WTC11 (cell line): ENCODE measurements around the gene NUDT15. TPM values are rescaled to one million over a fixed set of nuclear protein-coding genes. Genes with fewer than 3 reads are reported as not detected.

Source experiments
- ATAC-seq: fragments of 200-7000 bp; cut with Tn5 transposase; 2 replicates; pipeline ENCODE4 v1.10.0; 2021; ENCODE audit warnings: mild to moderate bottlenecking, moderate library complexity
- CTCF ChIA-PET: fragments of 300-600 bp; sonication (Branson Sonifier 250); formaldehyde crosslinking; loops from one replicate; lab custom pipeline; 2021; ENCODE audit warnings: antibody characterized with exemption; lab: Charles Lee
- POLR2A ChIA-PET: fragments of 350-600 bp; sonication (Branson Sonifier 250); formaldehyde crosslinking; loops from one replicate; lab custom pipeline; 2021; ENCODE audit warnings: antibody characterized with exemption; lab: Charles Lee
- DNase-seq: peaks from one replicate; pipeline ENCODE4 v3.0.0; 2021; ENCODE audit warnings: low spot score
- H3K27ac Mint-ChIP-seq: 2 replicates; pipeline ENCODE4 v1.8.0; 2021; ENCODE audit warnings: mixed read lengths
- H3K27me3 Mint-ChIP-seq: 2 replicates; pipeline ENCODE4 v1.8.0; 2021; ENCODE audit warnings: low read depth, mild to moderate bottlenecking, moderate library complexity, mixed read lengths
- H3K36me3 Mint-ChIP-seq: 2 replicates; pipeline ENCODE4 v1.8.0; 2021; ENCODE audit warnings: mixed read lengths
- H3K4me1 Mint-ChIP-seq: 2 replicates; pipeline ENCODE4 v1.8.0; 2022; ENCODE audit warnings: mixed read lengths
- H3K4me3 Mint-ChIP-seq: 2 replicates; pipeline ENCODE4 v1.8.0; 2021; ENCODE audit warnings: mild to moderate bottlenecking, moderate library complexity, mixed read lengths
- H3K9me3 Mint-ChIP-seq: 2 replicates; pipeline ENCODE4 v1.8.0; 2021; ENCODE audit warnings: mixed read lengths
- E2F1 ChIP-seq: sonication (generic); formaldehyde crosslinking; IDR thresholded peaks from 2 replicates; pipeline ENCODE4 v1.8.0; 2022; ENCODE audit warnings: mild to moderate bottlenecking, missing genetic modification reagents
- ESRRA ChIP-seq: sonication (generic); formaldehyde crosslinking; IDR thresholded peaks from 2 replicates; pipeline ENCODE4 v1.8.1; 2022; ENCODE audit warnings: mild to moderate bottlenecking, missing genetic modification reagents, borderline replicate concordance
- GRHL2 ChIP-seq: fragments of 250-450 bp; sonication (Bioruptor Pico); IDR thresholded peaks from 2 replicates; pipeline ENCODE4 v1.8.0; 2022; ENCODE audit warnings: mild to moderate bottlenecking, moderate library complexity; ENCODE audit not compliant: insufficient replicate concordance, severe bottlenecking
- GTF2I ChIP-seq: fragments of 250-450 bp; sonication (Bioruptor Pico); conservative IDR thresholded peaks from 2 replicates; pipeline ENCODE4 v1.4.0; 2021; ENCODE audit warnings: mild to moderate bottlenecking
- NR3C1 ChIP-seq: sonication (generic); formaldehyde crosslinking; conservative IDR thresholded peaks from 2 replicates; pipeline ENCODE4 v1.8.1; 2023; ENCODE audit warnings: low read depth, mild to moderate bottlenecking, missing genetic modification reagents
- OVOL2 ChIP-seq: fragments of 250-450 bp; sonication (Bioruptor Pico); IDR thresholded peaks from 2 replicates; pipeline ENCODE4 v1.9.0; 2021; ENCODE audit warnings: mild to moderate bottlenecking, borderline replicate concordance
- TEAD1 ChIP-seq: sonication (generic); formaldehyde crosslinking; IDR thresholded peaks from 2 replicates; pipeline ENCODE4 v1.8.0; 2022; ENCODE audit warnings: mild to moderate bottlenecking, missing genetic modification reagents
- USF2 ChIP-seq: sonication (generic); formaldehyde crosslinking; IDR thresholded peaks from 2 replicates; pipeline ENCODE4 v1.8.1; 2023; ENCODE audit warnings: mild to moderate bottlenecking, missing genetic modification reagents, moderate library complexity
- ZNF138 ChIP-seq: sonication (generic); formaldehyde crosslinking; conservative IDR thresholded peaks from 2 replicates; pipeline ENCODE4 v1.8.1; 2022; ENCODE audit warnings: mild to moderate bottlenecking, moderate library complexity, missing genetic modification reagents
- ZNF232 ChIP-seq: sonication (generic); formaldehyde crosslinking; IDR thresholded peaks from 2 replicates; pipeline ENCODE4 v1.8.0; 2022; ENCODE audit warnings: mild to moderate bottlenecking, missing genetic modification reagents
- ZNF263 ChIP-seq: sonication (generic); formaldehyde crosslinking; IDR thresholded peaks from 2 replicates; pipeline ENCODE4 v1.8.1; 2022; ENCODE audit warnings: low read depth, mild to moderate bottlenecking, moderate library complexity, missing genetic modification reagents
- ZNF396 ChIP-seq: fragments of 250-450 bp; sonication (Bioruptor Pico); IDR thresholded peaks from 2 replicates; pipeline ENCODE4 v1.8.0; 2021; ENCODE audit warnings: mild to moderate bottlenecking, moderate library complexity, borderline replicate concordance
- ZNF416 ChIP-seq: fragments of 250-450 bp; sonication (Bioruptor Pico); IDR thresholded peaks from 2 replicates; pipeline ENCODE4 v1.9.0; 2021; ENCODE audit warnings: mild to moderate bottlenecking, inconsistent platforms
- ZNF512 ChIP-seq: sonication (generic); formaldehyde crosslinking; IDR thresholded peaks from 2 replicates; pipeline ENCODE4 v1.8.1; 2022; ENCODE audit warnings: missing genetic modification reagents, borderline replicate concordance
- total RNA-seq: library from RNA; stranded (reverse); gene quantifications from 3 replicates; pipeline ENCODE4 v1.2.3, GENCODE V29; 2021
- TF ChIP-seq, protein P1 (sequence below): sonication (generic); formaldehyde crosslinking; IDR thresholded peaks from 2 replicates; pipeline ENCODE4 v1.8.1; 2023; ENCODE audit warnings: mild to moderate bottlenecking, missing genetic modification reagents
- TF ChIP-seq, protein P2 (sequence below): fragments of 250-450 bp; sonication (Bioruptor Pico); IDR thresholded peaks from 2 replicates; pipeline ENCODE4 v1.9.0; 2021; ENCODE audit warnings: mild to moderate bottlenecking
- TF ChIP-seq, protein P3 (sequence below): sonication (generic); formaldehyde crosslinking; IDR thresholded peaks from 2 replicates; pipeline ENCODE4 v1.8.0; 2023; ENCODE audit warnings: mild to moderate bottlenecking, missing genetic modification reagents
- TF ChIP-seq, protein P4 (sequence below): sonication (generic); formaldehyde crosslinking; IDR thresholded peaks from 2 replicates; pipeline ENCODE4 v1.8.1; 2023; ENCODE audit warnings: mild to moderate bottlenecking, missing genetic modification reagents, moderate library complexity

NUDT15 gene
- total RNA-seq, 1 experiment from 2014 or later: 48.8 TPM

DNA sequence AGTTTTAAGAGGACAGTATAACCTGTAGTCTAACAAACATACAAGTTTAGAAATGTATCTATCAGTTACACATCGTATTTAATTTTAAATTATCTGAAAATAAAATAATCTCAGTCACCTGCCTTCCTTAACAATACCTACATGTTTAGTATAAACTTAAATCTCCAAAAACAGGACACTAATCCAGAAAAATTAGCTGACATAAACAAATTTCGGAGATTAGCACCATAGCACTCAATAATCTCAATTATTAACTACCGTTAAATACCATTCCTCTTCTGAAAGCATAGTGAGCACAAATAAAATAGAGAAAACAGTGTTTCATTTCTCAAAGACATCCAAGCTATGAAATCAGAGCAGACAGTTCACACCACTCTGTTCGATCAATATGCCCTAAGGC lies 44.2 kb downstream of the NUDT15 start (continued):
- TF ChIP-seq, protein P1, sequence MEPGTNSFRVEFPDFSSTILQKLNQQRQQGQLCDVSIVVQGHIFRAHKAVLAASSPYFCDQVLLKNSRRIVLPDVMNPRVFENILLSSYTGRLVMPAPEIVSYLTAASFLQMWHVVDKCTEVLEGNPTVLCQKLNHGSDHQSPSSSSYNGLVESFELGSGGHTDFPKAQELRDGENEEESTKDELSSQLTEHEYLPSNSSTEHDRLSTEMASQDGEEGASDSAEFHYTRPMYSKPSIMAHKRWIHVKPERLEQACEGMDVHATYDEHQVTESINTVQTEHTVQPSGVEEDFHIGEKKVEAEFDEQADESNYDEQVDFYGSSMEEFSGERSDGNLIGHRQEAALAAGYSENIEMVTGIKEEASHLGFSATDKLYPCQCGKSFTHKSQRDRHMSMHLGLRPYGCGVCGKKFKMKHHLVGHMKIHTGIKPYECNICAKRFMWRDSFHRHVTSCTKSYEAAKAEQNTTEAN (CRISPR knock-in tag): no peak
- TF ChIP-seq TEAD1 (CRISPR knock-in tag): no peak

DNA sequence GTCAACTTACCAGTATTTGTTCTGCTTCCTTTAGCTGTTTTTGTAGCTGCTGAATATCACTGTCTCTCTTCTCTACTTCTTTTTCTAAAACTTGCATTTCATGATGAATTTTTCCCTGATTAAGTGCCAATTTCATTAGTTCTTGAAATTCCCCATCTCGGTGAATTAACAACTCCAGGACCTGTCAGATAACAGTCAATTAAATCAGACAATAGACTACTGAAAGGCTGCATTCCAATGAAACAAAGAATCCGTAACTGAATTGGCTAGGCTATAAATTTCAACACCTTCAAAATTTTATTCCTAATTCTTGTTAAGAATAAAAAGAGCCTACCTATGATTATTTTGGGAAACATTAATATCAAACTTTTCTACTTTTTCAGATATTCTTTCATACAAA lies 48.7 kb downstream of the NUDT15 start:
- ChIA-PET CTCF (no interaction called here), POLR2A (no interaction called here)
- peaks cover 28% of the 10 kb centered on the region for H3K36me3 Mint-ChIP-seq
- H3K27ac Mint-ChIP-seq: no peak overlapping the region
- H3K9me3 Mint-ChIP-seq: no peaks in the 10 kb centered on the region
- TF ChIP-seq GTF2I (CRISPR knock-in tag) (no peak), ZNF396 (CRISPR knock-in tag) (no peak), ZNF416 (CRISPR knock-in tag) (no peak), ZNF232 (CRISPR knock-in tag) (no peak), OVOL2 (CRISPR knock-in tag) (no peak), ESRRA (CRISPR knock-in tag) (no peak), ZNF263 (CRISPR knock-in tag) (no peak), NR3C1 (CRISPR knock-in tag) (no peak), USF2 (CRISPR knock-in tag) (no peak), ZNF138 (CRISPR knock-in tag) (no peak), ZNF512 (CRISPR knock-in tag) (no peak), GRHL2 (CRISPR knock-in tag) (no peak), E2F1 (CRISPR knock-in tag) (no peak)
- TF ChIP-seq, protein P2, sequence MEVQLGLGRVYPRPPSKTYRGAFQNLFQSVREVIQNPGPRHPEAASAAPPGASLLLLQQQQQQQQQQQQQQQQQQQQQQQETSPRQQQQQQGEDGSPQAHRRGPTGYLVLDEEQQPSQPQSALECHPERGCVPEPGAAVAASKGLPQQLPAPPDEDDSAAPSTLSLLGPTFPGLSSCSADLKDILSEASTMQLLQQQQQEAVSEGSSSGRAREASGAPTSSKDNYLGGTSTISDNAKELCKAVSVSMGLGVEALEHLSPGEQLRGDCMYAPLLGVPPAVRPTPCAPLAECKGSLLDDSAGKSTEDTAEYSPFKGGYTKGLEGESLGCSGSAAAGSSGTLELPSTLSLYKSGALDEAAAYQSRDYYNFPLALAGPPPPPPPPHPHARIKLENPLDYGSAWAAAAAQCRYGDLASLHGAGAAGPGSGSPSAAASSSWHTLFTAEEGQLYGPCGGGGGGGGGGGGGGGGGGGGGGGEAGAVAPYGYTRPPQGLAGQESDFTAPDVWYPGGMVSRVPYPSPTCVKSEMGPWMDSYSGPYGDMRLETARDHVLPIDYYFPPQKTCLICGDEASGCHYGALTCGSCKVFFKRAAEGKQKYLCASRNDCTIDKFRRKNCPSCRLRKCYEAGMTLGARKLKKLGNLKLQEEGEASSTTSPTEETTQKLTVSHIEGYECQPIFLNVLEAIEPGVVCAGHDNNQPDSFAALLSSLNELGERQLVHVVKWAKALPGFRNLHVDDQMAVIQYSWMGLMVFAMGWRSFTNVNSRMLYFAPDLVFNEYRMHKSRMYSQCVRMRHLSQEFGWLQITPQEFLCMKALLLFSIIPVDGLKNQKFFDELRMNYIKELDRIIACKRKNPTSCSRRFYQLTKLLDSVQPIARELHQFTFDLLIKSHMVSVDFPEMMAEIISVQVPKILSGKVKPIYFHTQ (CRISPR knock-in tag): no peak
- TF ChIP-seq, protein P3, sequence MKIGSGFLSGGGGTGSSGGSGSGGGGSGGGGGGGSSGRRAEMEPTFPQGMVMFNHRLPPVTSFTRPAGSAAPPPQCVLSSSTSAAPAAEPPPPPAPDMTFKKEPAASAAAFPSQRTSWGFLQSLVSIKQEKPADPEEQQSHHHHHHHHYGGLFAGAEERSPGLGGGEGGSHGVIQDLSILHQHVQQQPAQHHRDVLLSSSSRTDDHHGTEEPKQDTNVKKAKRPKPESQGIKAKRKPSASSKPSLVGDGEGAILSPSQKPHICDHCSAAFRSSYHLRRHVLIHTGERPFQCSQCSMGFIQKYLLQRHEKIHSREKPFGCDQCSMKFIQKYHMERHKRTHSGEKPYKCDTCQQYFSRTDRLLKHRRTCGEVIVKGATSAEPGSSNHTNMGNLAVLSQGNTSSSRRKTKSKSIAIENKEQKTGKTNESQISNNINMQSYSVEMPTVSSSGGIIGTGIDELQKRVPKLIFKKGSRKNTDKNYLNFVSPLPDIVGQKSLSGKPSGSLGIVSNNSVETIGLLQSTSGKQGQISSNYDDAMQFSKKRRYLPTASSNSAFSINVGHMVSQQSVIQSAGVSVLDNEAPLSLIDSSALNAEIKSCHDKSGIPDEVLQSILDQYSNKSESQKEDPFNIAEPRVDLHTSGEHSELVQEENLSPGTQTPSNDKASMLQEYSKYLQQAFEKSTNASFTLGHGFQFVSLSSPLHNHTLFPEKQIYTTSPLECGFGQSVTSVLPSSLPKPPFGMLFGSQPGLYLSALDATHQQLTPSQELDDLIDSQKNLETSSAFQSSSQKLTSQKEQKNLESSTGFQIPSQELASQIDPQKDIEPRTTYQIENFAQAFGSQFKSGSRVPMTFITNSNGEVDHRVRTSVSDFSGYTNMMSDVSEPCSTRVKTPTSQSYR (CRISPR knock-in tag): no peak
- TF ChIP-seq, protein P4, sequence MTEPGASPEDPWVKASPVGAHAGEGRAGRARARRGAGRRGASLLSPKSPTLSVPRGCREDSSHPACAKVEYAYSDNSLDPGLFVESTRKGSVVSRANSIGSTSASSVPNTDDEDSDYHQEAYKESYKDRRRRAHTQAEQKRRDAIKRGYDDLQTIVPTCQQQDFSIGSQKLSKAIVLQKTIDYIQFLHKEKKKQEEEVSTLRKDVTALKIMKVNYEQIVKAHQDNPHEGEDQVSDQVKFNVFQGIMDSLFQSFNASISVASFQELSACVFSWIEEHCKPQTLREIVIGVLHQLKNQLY (CRISPR knock-in tag): no peak
- TF ChIP-seq, all 79 proteins: peak for 0
- ATAC-seq (no peak), DNase-seq (no peak)
- Mint-ChIP-seq H3K4me1 (no peaks in the 10 kb centered on the region), H3K4me3 (no peak overlapping the region), H3K27me3 (no peaks in the 10 kb centered on the region)
